Psoas muscle (tissue), 8 donors: ENCODE results near the gene HSFX1. TPM values are rescaled to one million over a fixed set of nuclear protein-coding genes. Genes with fewer than 3 reads are reported as not detected.

Experiments used
- ATAC-seq, 4 donors: fragments of 200-7000 bp; cut with Tn5 transposase; one replicate each; pipeline ENCODE4 v1.9.1; 2020; ENCODE audit warnings: moderate library complexity in 3 of 4, mild to moderate bottlenecking in 2 of 4
- DNase-seq, 2 donors: peaks; one replicate each; pipeline ENCODE4 v3.0.0-alpha.2; 2020
- H3K27ac ChIP-seq: fragments of 200-600 bp; one replicate; pipeline ENCODE4 v1.8.0; 2022
- H3K27me3 ChIP-seq, 3 donors: fragments of 200-600 bp in 1 of 3; one replicate each; pipeline versions ENCODE4 v1.6.1 to v1.8.0; 2013 to 2022; ENCODE audit warnings: low read length in 2 of 3, mild to moderate bottlenecking in 2 of 3, moderate library complexity in 1 of 3; ENCODE audit not compliant: insufficient read depth in 3 of 3
- H3K36me3 ChIP-seq, 2 donors: fragments of 200-600 bp in 1 of 2; one replicate each; pipeline versions ENCODE4 v1.6.1 to v1.8.0; 2013 to 2022; ENCODE audit warnings: low read depth in 1 of 2, mild to moderate bottlenecking in 1 of 2, moderate library complexity in 1 of 2; ENCODE audit not compliant: insufficient read depth in 1 of 2
- H3K4me1 ChIP-seq: fragments of 200-600 bp; one replicate; pipeline ENCODE4 v1.8.0; 2022
- H3K4me3 ChIP-seq: fragments of 200-600 bp; one replicate; pipeline ENCODE4 v1.8.0; 2022; ENCODE audit warnings: mild to moderate bottlenecking
- H3K9me3 ChIP-seq: fragments of 200-600 bp; one replicate; pipeline ENCODE4 v1.8.0; 2022
- CTCF ChIP-seq: fragments of 200-600 bp; IDR thresholded peaks from one replicate; pipeline ENCODE4 v1.8.0; 2022; ENCODE audit warnings: antibody characterized with exemption
- WGBS, 3 donors: extraction: QIAGEN DNeasy Blood & Tissue Kit; methylation state at CpG; one replicate each; pipeline versions ENCODE4 v1.1.6 to v1.1.7; 2013; 5-methylcytosine and 5-hydroxymethylcytosine counted together
- intact Hi-C, 2 donors: fragments of 100-400 bp; cut with DNase I; formaldehyde crosslinking; loops; one replicate each; pipeline versions ENCODE4 v1.11.0 to v1.14.2; 2022
- polyA plus RNA-seq, 3 donors: library from polyadenylated mRNA; stranded (reverse); fragments of 200-250 nt; gene quantifications; one replicate each; pipeline ENCODE4 v1.2.3, GENCODE V29; 2013
- total RNA-seq, 4 donors: library from RNA; stranded (reverse); fragmentation: NEBNext Ultra II Directional in 2 of 4; extraction: Animal tissue kit (Norgen Biotek cat#: 25700) in 2 of 4; gene quantifications; one replicate each; pipeline versions ENCODE4 v1.2.1 to v1.2.4, GENCODE V29; 2021 to 2023
- donor health status: healthy with polysubstance abuse.
- donor health status: DM: no; HTN: no; CAD: no; lungs with moderate emphysema.
- donor health status: Bipolar disorder and iron deficiency.
- donor health status: healthy.
- donor health status: DM: yes; HTN: yes; CAD: no.
- donor health status: DM: no; HTN: no; CAD: no.
- donor health status: DM: no; HTN: no; CAD: no.
- donor health status: DM: yes; HTN: yes; CAD: no.

Gene HSFX1
- total and polyA plus RNA-seq, 7 donors, result 0.31 to 2.2 (median 0.69) TPM

GRCh38 chrX:149818652-149819051, 44.8 kb downstream of the HSFX1 start:
- Histone ChIP-seq H3K27me3 (peaks cover 0 to 3% (median 0%) of the 10 kb centered on the region in 3 donors), H3K9me3 (no peaks in the 10 kb centered on the region), H3K36me3 (no peaks in the 10 kb centered on the region), H3K4me3 (no peak overlapping the region), H3K4me1 (no peaks in the 10 kb centered on the region), H3K27ac (no peak overlapping the region)
- DNase-seq (no peak), ATAC-seq (no peak)
- no peak for TF ChIP-seq CTCF
- 79 to 89% (median 80%) methylated on average over 1 of the region's 1 CpG for WGBS, 3 donors
- intact Hi-C loops, result no loop called here

DNA sequence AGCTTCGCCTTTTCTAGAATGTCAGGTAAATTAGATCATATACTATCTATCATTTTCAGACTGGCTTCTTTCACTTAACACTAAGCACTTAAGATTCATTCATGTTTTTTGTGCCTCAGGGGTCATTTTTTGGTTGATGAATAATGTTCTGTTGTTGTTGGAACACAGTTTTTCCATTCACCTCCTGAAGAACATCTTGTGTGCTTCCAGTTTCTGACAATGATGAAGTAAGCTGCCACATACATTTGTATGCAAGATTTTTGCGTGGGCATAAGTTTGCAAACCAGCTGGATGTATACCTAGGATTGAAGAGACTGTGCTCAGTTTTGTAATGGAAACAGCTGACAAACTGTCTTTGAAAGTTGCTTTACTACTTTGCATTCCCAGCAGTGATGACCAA, 45.5 kb downstream of the HSFX1 start:
- DNase-seq (no peak), ATAC-seq (no peak)
- Histone ChIP-seq H3K27ac (no peak overlapping the region), H3K9me3 (no peaks in the 10 kb centered on the region), H3K36me3 (no peaks in the 10 kb centered on the region), H3K27me3 (peaks cover 0 to 3% (median 0%) of the 10 kb centered on the region in 3 donors), H3K4me1 (no peaks in the 10 kb centered on the region), H3K4me3 (no peak overlapping the region)
- no peak for TF ChIP-seq CTCF
- WGBS, 3 donors, result 51 to 81% (median 81%) methylated on average over 2 of the region's 2 CpGs
- intact Hi-C loops, result no loop called here

- intact Hi-C loops, result no loop called here
- H3K9me3 ChIP-seq, result no peaks in the 10 kb centered on the region
- ATAC-seq, result no peak
- H3K27me3 ChIP-seq, result peaks cover 0 to 12% (median 3%) of the 10 kb centered on the region in 3 donors
- 6 to 11% (median 8%) methylated on average over 3 of the region's 3 CpGs for WGBS, 3 donors
- no peak for DNase-seq
- no peak overlapping the region for H3K27ac ChIP-seq
- H3K36me3 ChIP-seq, result no peaks in the 10 kb centered on the region
- no peak for TF ChIP-seq CTCF
- no peak overlapping the region for H3K4me3 ChIP-seq
- H3K4me1 ChIP-seq, result no peaks in the 10 kb centered on the region
Observed at GRCh38 chrX:149825424-149825823, 51.6 kb downstream of the HSFX1 start.

Other genes starting within 250 kb of the HSFX1 start
- gene EOLA1, start 233.1 kb upstream of the HSFX1 start, total RNA-seq, result 10 to 100 TPM; 23.9 to 36.6 (median 24.7) TPM
- gene EOLA1, start 233.1 kb upstream of the HSFX1 start, polyA plus RNA-seq, result 10 to 100 TPM; 24.4 to 34.8 (median 27.4) TPM
- under 1 TPM in 1 of 4 donors, not detected in 3; 0.67 TPM for gene HSFX3, start 224.1 kb upstream of the HSFX1 start, total RNA-seq
- gene HSFX3, start 224.1 kb upstream of the HSFX1 start, polyA plus RNA-seq, result not detected
- not detected for gene MAGEA9B, start 186.6 kb upstream of the HSFX1 start, total RNA-seq
- gene MAGEA9B, start 186.6 kb upstream of the HSFX1 start, polyA plus RNA-seq, result not detected
- 1 to 10 TPM in 1 of 4 donors, under 1 TPM in 1, not detected in 2; 0.41 to 1.8 TPM for gene HSFX2, start 178.8 kb upstream of the HSFX1 start, total RNA-seq
- gene HSFX2, start 178.8 kb upstream of the HSFX1 start, polyA plus RNA-seq, result under 1 TPM; 0.14 to 0.47 (median 0.14) TPM
- 10 to 100 TPM in 2 of 4 donors, 1 to 10 TPM in 2; 7.2 to 13.4 (median 10.4) TPM for gene TMEM185A, start 142.3 kb upstream of the HSFX1 start, total RNA-seq
- gene TMEM185A, start 142.3 kb upstream of the HSFX1 start, polyA plus RNA-seq, result 10 to 100 TPM in 1 of 3 donors, 1 to 10 TPM in 2; 6.3 to 17.5 (median 6.7) TPM
- gene MAGEA11, start 62.0 kb upstream of the HSFX1 start, total RNA-seq, result not detected
- gene MAGEA11, start 62.0 kb upstream of the HSFX1 start, polyA plus RNA-seq, result not detected
- gene MAGEA9, start 7.9 kb downstream of the HSFX1 start, total RNA-seq, result not detected
- not detected for gene MAGEA9, start 7.9 kb downstream of the HSFX1 start, polyA plus RNA-seq
- gene MAGEA8, start 107.1 kb downstream of the HSFX1 start, total RNA-seq, result not detected
- not detected for gene MAGEA8, start 107.1 kb downstream of the HSFX1 start, polyA plus RNA-seq
- not detected for gene HSFX4, start 155.5 kb downstream of the HSFX1 start, total RNA-seq
- under 1 TPM in 1 of 3 donors, not detected in 2; 0.08 TPM for gene HSFX4, start 155.5 kb downstream of the HSFX1 start, polyA plus RNA-seq
- 10 to 100 TPM; 13.1 to 20.5 (median 15.5) TPM for gene EOLA2, start 164.4 kb downstream of the HSFX1 start, total RNA-seq
- 10 to 100 TPM; 13.7 to 33.7 (median 25.2) TPM for gene EOLA2, start 164.4 kb downstream of the HSFX1 start, polyA plus RNA-seq